H1 (cell line): ENCODE measurements around the gene IFNL1.

Source experiments
- CEBPB ChIP-seq: IDR thresholded peaks from 2 replicates; pipeline ENCODE4 v1.6.1; 2012; ENCODE audit warnings: low read depth, low read length
- EZH2 ChIP-seq: fragments of 200-600 bp; sonication (generic); IDR thresholded peaks from 2 replicates; pipeline ENCODE4 v1.7.1; 2012; ENCODE audit warnings: low read depth, mild to moderate bottlenecking, moderate library complexity, low read length, inconsistent platforms; ENCODE audit not compliant: severe bottlenecking
- HDAC2 ChIP-seq, 2 experiments: fragments of 300-600 bp in 1 of 2; sonication (generic) in 1 of 2; IDR thresholded peaks; 2 replicates each; pipeline ENCODE4 v1.6.1; 2011 to 2012; ENCODE audit warnings: low read depth in 2 of 2, low read length in 2 of 2, mild to moderate bottlenecking in 2 of 2, moderate library complexity in 2 of 2, borderline replicate concordance in 1 of 2, inconsistent platforms in 1 of 2
- POLR2A ChIP-seq, 2 experiments: IDR thresholded peaks; 1 replicate in 1 of 2; 2 replicates in 1 of 2; pipeline ENCODE4 v1.6.1; 2011; ENCODE audit warnings: low read depth in 2 of 2, low read length in 2 of 2, mild to moderate bottlenecking in 2 of 2; ENCODE audit errors: control extremely low read depth in 1 of 2
- RAD21 ChIP-seq, 2 experiments: IDR thresholded peaks in 1 of 2; conservative IDR thresholded peaks in 1 of 2; 2 replicates each; pipeline ENCODE4 v1.6.1; 2011; ENCODE audit warnings: low read depth in 2 of 2, low read length in 2 of 2, improper control_type of control experiment in 1 of 2, inconsistent platforms in 1 of 2, mild to moderate bottlenecking in 1 of 2, moderate library complexity in 1 of 2
- RFX5 ChIP-seq: IDR thresholded peaks from 2 replicates; pipeline ENCODE4 v1.6.1; 2011; ENCODE audit warnings: low read depth, low read length, improper control_type of control experiment, borderline replicate concordance
- SP2 ChIP-seq: IDR thresholded peaks from 2 replicates; pipeline ENCODE4 v1.6.1; 2012; ENCODE audit warnings: mild to moderate bottlenecking, low read length, inconsistent platforms
- TAF7 ChIP-seq: optimal IDR thresholded peaks from 2 replicates; pipeline ENCODE3; 2011; ENCODE audit warnings: low read depth, mild to moderate bottlenecking, inconsistent platforms, low read length, moderate library complexity, borderline replicate concordance
- YY1 ChIP-seq: IDR thresholded peaks from 2 replicates; pipeline ENCODE4 v1.6.1; 2011; ENCODE audit warnings: low read depth, mild to moderate bottlenecking, low read length
- TF ChIP-seq, protein P1 (sequence below), 3 experiments: IDR thresholded peaks; 1 replicate in 2 of 3; 2 replicates in 1 of 3; pipeline versions ENCODE4 v1.5.1 to v1.6.1; 2011; ENCODE audit warnings: low read length in 3 of 3, mild to moderate bottlenecking in 3 of 3, inconsistent platforms in 2 of 3, low read depth in 1 of 3, moderate library complexity in 1 of 3; ENCODE audit not compliant: insufficient read depth in 1 of 3; ENCODE audit errors: control extremely low read depth in 1 of 3
- TF ChIP-seq, protein P2 (sequence below): IDR thresholded peaks from 2 replicates; pipeline ENCODE4 v1.6.1; 2011; ENCODE audit warnings: low read length, improper control_type of control experiment
- TF ChIP-seq, protein P3 (sequence below): IDR thresholded peaks from 2 replicates; pipeline ENCODE4 v1.6.1; 2011; ENCODE audit warnings: low read depth, mild to moderate bottlenecking, low read length; ENCODE audit not compliant: insufficient read depth

DNA sequence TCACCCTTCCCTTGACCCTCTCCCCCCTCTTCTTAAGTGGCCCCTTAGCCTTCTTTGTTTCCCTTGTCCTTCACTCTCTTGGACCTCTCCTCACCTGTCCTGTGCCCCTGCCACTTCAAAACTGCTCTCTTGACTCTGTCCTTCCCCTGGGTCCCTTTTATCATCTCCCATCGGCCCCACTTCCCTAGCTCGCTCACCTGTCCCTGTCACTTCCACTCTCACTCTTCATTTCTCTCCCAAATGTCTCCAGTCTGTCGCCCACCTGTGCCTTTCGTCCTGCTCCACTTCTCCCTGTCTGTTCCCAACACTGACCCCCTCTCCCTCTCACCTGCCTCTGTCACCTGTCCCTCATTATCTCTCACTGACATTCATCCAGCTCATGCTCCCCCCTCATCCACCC lies 699 bp downstream of the IFNL1 start:
- TF ChIP-seq EZH2 (no peak), POLR2A (IDR thresholded peaks at IDR 0.05; ENCODE audit: control extremely low read depth in 1 of 2, low read depth in 2 of 2, low read length in 2 of 2) (no peak), TAF7 (no peak), YY1 (no peak), HDAC2 (IDR thresholded peaks at IDR 0.05; ENCODE audit: borderline replicate concordance in 1 of 2, low read depth in 2 of 2, low read length in 2 of 2) (no peak), CEBPB (no peak), RAD21 (IDR thresholded peaks at IDR 0.05 in 1 of 2, conservative IDR thresholded peaks at IDR 0.05 in 1 of 2; ENCODE audit: low read depth in 2 of 2, low read length in 2 of 2) (no peak), SP2 (no peak), RFX5 (no peak)
- TF ChIP-seq, protein P1, sequence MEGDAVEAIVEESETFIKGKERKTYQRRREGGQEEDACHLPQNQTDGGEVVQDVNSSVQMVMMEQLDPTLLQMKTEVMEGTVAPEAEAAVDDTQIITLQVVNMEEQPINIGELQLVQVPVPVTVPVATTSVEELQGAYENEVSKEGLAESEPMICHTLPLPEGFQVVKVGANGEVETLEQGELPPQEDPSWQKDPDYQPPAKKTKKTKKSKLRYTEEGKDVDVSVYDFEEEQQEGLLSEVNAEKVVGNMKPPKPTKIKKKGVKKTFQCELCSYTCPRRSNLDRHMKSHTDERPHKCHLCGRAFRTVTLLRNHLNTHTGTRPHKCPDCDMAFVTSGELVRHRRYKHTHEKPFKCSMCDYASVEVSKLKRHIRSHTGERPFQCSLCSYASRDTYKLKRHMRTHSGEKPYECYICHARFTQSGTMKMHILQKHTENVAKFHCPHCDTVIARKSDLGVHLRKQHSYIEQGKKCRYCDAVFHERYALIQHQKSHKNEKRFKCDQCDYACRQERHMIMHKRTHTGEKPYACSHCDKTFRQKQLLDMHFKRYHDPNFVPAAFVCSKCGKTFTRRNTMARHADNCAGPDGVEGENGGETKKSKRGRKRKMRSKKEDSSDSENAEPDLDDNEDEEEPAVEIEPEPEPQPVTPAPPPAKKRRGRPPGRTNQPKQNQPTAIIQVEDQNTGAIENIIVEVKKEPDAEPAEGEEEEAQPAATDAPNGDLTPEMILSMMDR (IDR thresholded peaks at IDR 0.05; ENCODE audit: control extremely low read depth in 1 of 3, insufficient read depth in 1 of 3, low read depth in 1 of 3, low read length in 3 of 3) = no peak
- TF ChIP-seq, protein P2, sequence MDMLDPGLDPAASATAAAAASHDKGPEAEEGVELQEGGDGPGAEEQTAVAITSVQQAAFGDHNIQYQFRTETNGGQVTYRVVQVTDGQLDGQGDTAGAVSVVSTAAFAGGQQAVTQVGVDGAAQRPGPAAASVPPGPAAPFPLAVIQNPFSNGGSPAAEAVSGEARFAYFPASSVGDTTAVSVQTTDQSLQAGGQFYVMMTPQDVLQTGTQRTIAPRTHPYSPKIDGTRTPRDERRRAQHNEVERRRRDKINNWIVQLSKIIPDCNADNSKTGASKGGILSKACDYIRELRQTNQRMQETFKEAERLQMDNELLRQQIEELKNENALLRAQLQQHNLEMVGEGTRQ = no peak
- TF ChIP-seq, protein P3, sequence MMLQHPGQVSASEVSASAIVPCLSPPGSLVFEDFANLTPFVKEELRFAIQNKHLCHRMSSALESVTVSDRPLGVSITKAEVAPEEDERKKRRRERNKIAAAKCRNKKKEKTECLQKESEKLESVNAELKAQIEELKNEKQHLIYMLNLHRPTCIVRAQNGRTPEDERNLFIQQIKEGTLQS = no peak
